Cardiac muscle cell (in vitro differentiated cells and primary cell): ENCODE results near the gene SZRD1. TPM values are rescaled to one million over a fixed set of nuclear protein-coding genes. Genes with fewer than 3 reads are reported as not detected.
"Not testable (repeated sequence)": the region's sequence is repeated elsewhere in the genome, so short reads cannot be mapped to it uniquely, and the experiment has no call there.

ENCODE experiments used
- DNase-seq, 2 donors: peaks; one replicate each; pipeline versions ENCODE4 v3.0.0 to v3.0.0-alpha.2; 2010 to 2017; ENCODE audit warnings: low read depth in 1 of 2, low spot score in 1 of 2
- H3K27ac ChIP-seq: fragments of 200-600 bp; sonication (generic); 2 replicates; pipeline ENCODE4 v1.5.1; 2016
- H3K27me3 ChIP-seq: fragments of 200-600 bp; sonication (generic); 2 replicates; pipeline ENCODE4 v1.6.0; 2016; ENCODE audit warnings: control low read depth
- H3K36me3 ChIP-seq: fragments of 200-600 bp; sonication (generic); 2 replicates; pipeline ENCODE4 v1.5.1; 2016; ENCODE audit warnings: control low read depth
- H3K4me1 ChIP-seq: fragments of 200-600 bp; sonication (generic); 2 replicates; pipeline ENCODE4 v1.8.1; 2017; ENCODE audit warnings: low read depth, mild to moderate bottlenecking, mixed run types
- H3K4me3 ChIP-seq: fragments of 200-600 bp; sonication (generic); 2 replicates; pipeline ENCODE4 v1.5.1; 2016; ENCODE audit warnings: mild to moderate bottlenecking
- H3K9me3 ChIP-seq: fragments of 200-600 bp; sonication (generic); 2 replicates; pipeline ENCODE4 v1.5.1; 2017; ENCODE audit warnings: low read depth, mild to moderate bottlenecking, control low read depth
- polyA plus RNA-seq: library from polyadenylated mRNA; unstranded; fragments of >200 nt; fragmentation: Nextera tagmentation; extraction: Ambion mirVana; gene quantifications from 2 replicates; pipeline ENCODE4 v1.2.1, GENCODE V29; 2016
- total RNA-seq: library from RNA; depleted of rRNA; stranded (reverse); fragments of >200 nt; gene quantifications from 2 replicates; pipeline ENCODE4 v1.2.3, GENCODE V29; 2016
- TF ChIP-seq, protein P1 (sequence below): IDR thresholded peaks from 2 replicates; pipeline ENCODE4 v1.5.1; 2012; ENCODE audit warnings: low read depth, mild to moderate bottlenecking, low read length

SZRD1 gene
- total and polyA plus RNA-seq, 2 experiments from 2014 or later = 53.1 to 81.7 TPM

GRCh38 chr1:16354619-16355018 is 12.4 kb upstream of the SZRD1 start:
- TF ChIP-seq, protein P1, sequence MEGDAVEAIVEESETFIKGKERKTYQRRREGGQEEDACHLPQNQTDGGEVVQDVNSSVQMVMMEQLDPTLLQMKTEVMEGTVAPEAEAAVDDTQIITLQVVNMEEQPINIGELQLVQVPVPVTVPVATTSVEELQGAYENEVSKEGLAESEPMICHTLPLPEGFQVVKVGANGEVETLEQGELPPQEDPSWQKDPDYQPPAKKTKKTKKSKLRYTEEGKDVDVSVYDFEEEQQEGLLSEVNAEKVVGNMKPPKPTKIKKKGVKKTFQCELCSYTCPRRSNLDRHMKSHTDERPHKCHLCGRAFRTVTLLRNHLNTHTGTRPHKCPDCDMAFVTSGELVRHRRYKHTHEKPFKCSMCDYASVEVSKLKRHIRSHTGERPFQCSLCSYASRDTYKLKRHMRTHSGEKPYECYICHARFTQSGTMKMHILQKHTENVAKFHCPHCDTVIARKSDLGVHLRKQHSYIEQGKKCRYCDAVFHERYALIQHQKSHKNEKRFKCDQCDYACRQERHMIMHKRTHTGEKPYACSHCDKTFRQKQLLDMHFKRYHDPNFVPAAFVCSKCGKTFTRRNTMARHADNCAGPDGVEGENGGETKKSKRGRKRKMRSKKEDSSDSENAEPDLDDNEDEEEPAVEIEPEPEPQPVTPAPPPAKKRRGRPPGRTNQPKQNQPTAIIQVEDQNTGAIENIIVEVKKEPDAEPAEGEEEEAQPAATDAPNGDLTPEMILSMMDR = no peak
- Histone ChIP-seq H3K4me1 (peaks cover 12% of the 10 kb centered on the region), H3K27ac (no peak overlapping the region), H3K27me3 (no peaks in the 10 kb centered on the region), H3K4me3 (no peak overlapping the region), H3K9me3 (no peaks in the 10 kb centered on the region), H3K36me3 (no peaks in the 10 kb centered on the region)
- DNase-seq = no peak

- H3K4me1 ChIP-seq = peaks cover 4% of the 10 kb centered on the region
- no peaks in the 10 kb centered on the region for H3K27me3 ChIP-seq
- no peak for DNase-seq
- H3K9me3 ChIP-seq = no peaks in the 10 kb centered on the region
- no peaks in the 10 kb centered on the region for H3K36me3 ChIP-seq
- no peak overlapping the region for H3K4me3 ChIP-seq
- no peak overlapping the region for H3K27ac ChIP-seq
- TF ChIP-seq, protein P1 = no peak
These were observed 10.2 kb upstream of the SZRD1 start for GRCh38 chr1:16356867-16357266.

DNA sequence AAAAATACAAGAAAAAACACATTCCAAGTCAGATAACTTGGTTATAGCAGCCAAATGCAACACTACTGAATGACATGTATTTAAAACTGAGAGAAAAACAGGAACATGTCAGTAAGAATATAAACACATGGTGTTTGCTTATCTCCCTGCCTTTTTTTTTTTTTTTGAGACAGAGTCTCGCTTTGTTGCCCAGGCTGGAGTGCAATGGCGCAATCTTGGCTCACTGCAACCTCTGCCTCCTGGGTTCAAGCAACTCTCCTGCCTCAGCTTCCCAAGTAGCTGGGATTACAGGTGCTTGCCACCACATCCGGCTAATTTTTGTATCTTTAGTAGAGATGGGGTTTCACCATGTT is 1.9 kb upstream of the SZRD1 start:
- H3K27ac ChIP-seq, H3K9me3 ChIP-seq, H3K27me3 ChIP-seq, H3K4me3 ChIP-seq, H3K36me3 ChIP-seq: not testable (repeated sequence)
- DNase-seq = peak in 1 of 2 donors; percentile 92
- H3K4me1 ChIP-seq = peaks cover 13% of the 10 kb centered on the region

GRCh38 chr1:16367258-16367967 is 371 bp downstream of the SZRD1 start:
- TF ChIP-seq, protein P1 = no peak
- Histone ChIP-seq H3K4me1 (peaks cover 13% of the 10 kb centered on the region), H3K36me3 (no peaks in the 10 kb centered on the region), H3K4me3 (peak overlapping the region; percentile 72), H3K9me3 (no peaks in the 10 kb centered on the region), H3K27me3 (no peaks in the 10 kb centered on the region), H3K27ac (peak overlapping the region; percentile 92)
- DNase-seq = peak; percentile 75 to 89

GRCh38 chr1:16367968-16368890 is 1.2 kb downstream of the SZRD1 start:
- no peaks in the 10 kb centered on the region for H3K36me3 ChIP-seq
- TF ChIP-seq, protein P1 = no peak
- H3K27me3 ChIP-seq = no peaks in the 10 kb centered on the region
- peak overlapping the region; percentile 72 for H3K4me3 ChIP-seq
- peak overlapping the region; percentile 92 for H3K27ac ChIP-seq
- peak in 1 of 2 donors; percentile 42 for DNase-seq
- H3K9me3 ChIP-seq = no peaks in the 10 kb centered on the region
- H3K4me1 ChIP-seq = peaks cover 13% of the 10 kb centered on the region

- no peak for DNase-seq
These were observed 2.8 kb downstream of the SZRD1 start for GRCh38 chr1:16369821-16370220.

More at GRCh38 chr1:16369821-16370220, 2.8 kb downstream of the SZRD1 start:
- no peaks in the 10 kb centered on the region for H3K9me3 ChIP-seq
- H3K36me3 ChIP-seq = no peaks in the 10 kb centered on the region
- no peaks in the 10 kb centered on the region for H3K27me3 ChIP-seq
- TF ChIP-seq, protein P1 = no peak
- peaks cover 13% of the 10 kb centered on the region for H3K4me1 ChIP-seq
- H3K4me3 ChIP-seq = no peak overlapping the region
- no peak overlapping the region for H3K27ac ChIP-seq
